ENCODE measurements around the gene MRPL41.

- TF ChIP-seq CTCF (IDR thresholded peaks at IDR 0.05; ENCODE audit: insufficient read depth, low read length) (no peak), GABPA (IDR thresholded peaks at IDR 0.05; ENCODE audit: low read depth) (no peak)
These were observed 9.2 kb upstream of the MRPL41 start for GRCh38 chr9:137542486-137542885.

Measured in HL-60 (cell line).